ENCODE measurements around the gene BSN.

- no peak for TF ChIP-seq CTCF (IDR thresholded peaks at IDR 0.05)
- TF ChIP-seq EP300 (IDR thresholded peaks at IDR 0.05): no peak
These were observed 65.4 kb downstream of the BSN start for GRCh38 chr3:49619649-49620048.
